OCI-LY1 (cell line): ENCODE measurements around the gene GRK2.

Experiments used
- H2AFZ ChIP-seq: fragments of 200-600 bp; sonication (generic), shearing (Covaris generic); 2 replicates; pipeline ENCODE4 v1.6.0; 2014; ENCODE audit warnings: antibody characterized with exemption, mild to moderate bottlenecking, low read length
- H3F3A ChIP-seq: fragments of 200-600 bp; sonication (generic), shearing (Covaris generic); 2 replicates; pipeline ENCODE4 v1.6.0; 2014; ENCODE audit warnings: mild to moderate bottlenecking, antibody characterized with exemption, low read length, moderate library complexity; ENCODE audit not compliant: insufficient read depth
- H3K27ac ChIP-seq: fragments of 200-600 bp; sonication (generic); 2 replicates; pipeline ENCODE4 v1.5.1; 2014; ENCODE audit warnings: low read length, mixed run types, mild to moderate bottlenecking, low read depth; ENCODE audit not compliant: poor library complexity, severe bottlenecking
- H3K27me3 ChIP-seq: fragments of 200-600 bp; sonication (generic); 2 replicates; pipeline ENCODE4 v1.6.0; 2014; ENCODE audit warnings: antibody characterized with exemption, mild to moderate bottlenecking, low read length, moderate library complexity; ENCODE audit not compliant: insufficient read depth
- H3K36me3 ChIP-seq: fragments of 200-600 bp; sonication (generic); 2 replicates; pipeline ENCODE4 v1.6.1; 2014; ENCODE audit warnings: mild to moderate bottlenecking, antibody characterized with exemption, low read length, moderate library complexity, mixed read lengths; ENCODE audit not compliant: insufficient read depth
- H3K4me1 ChIP-seq: fragments of 200-600 bp; sonication (generic); 2 replicates; pipeline ENCODE4 v1.5.1; 2014; ENCODE audit warnings: mild to moderate bottlenecking, low read length, moderate library complexity; ENCODE audit not compliant: insufficient read depth, severe bottlenecking
- H3K4me2 ChIP-seq: fragments of 200-600 bp; sonication (generic), shearing (Covaris generic); 2 replicates; pipeline ENCODE4 v1.6.1; 2014; ENCODE audit warnings: low read length
- H3K4me3 ChIP-seq: fragments of 200-600 bp; sonication (generic); 2 replicates; pipeline ENCODE4 v1.5.1; 2014; ENCODE audit warnings: low read length, low read depth, mild to moderate bottlenecking, mixed read lengths; ENCODE audit not compliant: poor library complexity, severe bottlenecking
- H3K79me2 ChIP-seq: fragments of 200-600 bp; shearing (Covaris generic); 2 replicates; pipeline ENCODE4 v1.6.1; 2016; ENCODE audit warnings: mixed run types, low read length, mixed read lengths; ENCODE audit not compliant: insufficient read depth
- H3K9ac ChIP-seq: fragments of 200-600 bp; sonication (generic), shearing (Covaris generic); 2 replicates; pipeline ENCODE4 v1.6.1; 2014; ENCODE audit warnings: mild to moderate bottlenecking, low read length, mixed read lengths
- H3K9me2 ChIP-seq: fragments of 200-600 bp; sonication (generic), shearing (Covaris generic); 2 replicates; pipeline ENCODE4 v1.6.1; 2014; ENCODE audit warnings: low read depth, mild to moderate bottlenecking, low read length, mixed read lengths
- H3K9me3 ChIP-seq: fragments of 200-600 bp; shearing (Covaris generic); 2 replicates; pipeline ENCODE4 v1.6.1; 2014; ENCODE audit warnings: low read length, mixed read lengths
- H4K20me1 ChIP-seq: fragments of 200-600 bp; sonication (generic), shearing (Covaris generic); 2 replicates; pipeline ENCODE4 v1.6.0; 2016; ENCODE audit warnings: mild to moderate bottlenecking, low read length; ENCODE audit not compliant: insufficient read depth
- EZH2 ChIP-seq: fragments of 200-600 bp; sonication (generic), shearing (Covaris generic); IDR thresholded peaks from 2 replicates; pipeline ENCODE4 v1.8.0; 2017; ENCODE audit warnings: borderline replicate concordance, mixed run types, mild to moderate bottlenecking, antibody characterized with exemption, low read length, moderate library complexity, mixed read lengths
- TF ChIP-seq, protein P1 (sequence below): fragments of 200-600 bp; sonication (generic), shearing (Covaris generic); IDR thresholded peaks from 2 replicates; pipeline ENCODE4 v1.5.1; 2017; ENCODE audit warnings: mild to moderate bottlenecking, antibody characterized with exemption, low read length, moderate library complexity, mixed read lengths

Gene GRK2

DNA sequence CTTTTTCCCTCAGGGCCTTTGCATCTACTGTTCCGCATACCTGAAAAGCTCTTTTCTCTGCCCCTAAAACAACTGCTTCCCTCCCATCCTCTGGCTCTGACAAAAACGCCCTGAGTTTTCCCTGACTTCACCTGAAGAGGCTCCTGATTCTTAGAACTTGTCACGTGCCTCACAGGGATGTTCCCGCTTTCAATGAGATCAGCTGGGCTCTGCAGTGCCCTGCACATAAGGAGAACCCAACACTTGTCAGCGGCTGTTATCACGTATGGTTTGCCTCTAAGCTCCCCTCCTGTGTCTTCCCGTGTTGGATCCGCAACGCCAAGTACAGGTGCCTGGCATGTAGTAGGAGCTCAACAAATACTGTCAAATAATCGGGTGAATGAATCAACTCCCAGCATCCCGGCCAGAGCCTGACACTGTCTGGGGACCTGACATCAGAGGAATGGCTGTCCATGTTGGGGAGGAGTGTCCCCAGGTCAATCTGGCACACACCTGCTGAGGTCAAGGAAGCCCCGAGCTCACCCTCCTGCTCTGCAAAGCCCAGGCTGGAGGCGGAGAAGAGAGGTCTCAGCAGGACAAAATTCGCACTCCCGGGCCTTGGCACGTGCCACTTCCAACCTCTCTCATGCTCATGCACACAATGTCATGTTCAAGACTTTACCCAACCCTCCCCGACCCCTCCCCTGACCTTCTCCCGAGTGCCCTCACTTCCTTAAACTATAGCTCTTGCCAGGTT lies 4.2 kb upstream of the GRK2 start:
- peak overlapping the region; percentile 22 for H3K4me3 ChIP-seq
- no peaks in the 10 kb centered on the region for H4K20me1 ChIP-seq
- H3K9me3 ChIP-seq, result no peaks in the 10 kb centered on the region
- H3K27ac ChIP-seq, result no peak overlapping the region
- H3F3A ChIP-seq, result no peaks in the 10 kb centered on the region
- no peaks in the 10 kb centered on the region for H3K9me2 ChIP-seq
- TF ChIP-seq, protein P1, sequence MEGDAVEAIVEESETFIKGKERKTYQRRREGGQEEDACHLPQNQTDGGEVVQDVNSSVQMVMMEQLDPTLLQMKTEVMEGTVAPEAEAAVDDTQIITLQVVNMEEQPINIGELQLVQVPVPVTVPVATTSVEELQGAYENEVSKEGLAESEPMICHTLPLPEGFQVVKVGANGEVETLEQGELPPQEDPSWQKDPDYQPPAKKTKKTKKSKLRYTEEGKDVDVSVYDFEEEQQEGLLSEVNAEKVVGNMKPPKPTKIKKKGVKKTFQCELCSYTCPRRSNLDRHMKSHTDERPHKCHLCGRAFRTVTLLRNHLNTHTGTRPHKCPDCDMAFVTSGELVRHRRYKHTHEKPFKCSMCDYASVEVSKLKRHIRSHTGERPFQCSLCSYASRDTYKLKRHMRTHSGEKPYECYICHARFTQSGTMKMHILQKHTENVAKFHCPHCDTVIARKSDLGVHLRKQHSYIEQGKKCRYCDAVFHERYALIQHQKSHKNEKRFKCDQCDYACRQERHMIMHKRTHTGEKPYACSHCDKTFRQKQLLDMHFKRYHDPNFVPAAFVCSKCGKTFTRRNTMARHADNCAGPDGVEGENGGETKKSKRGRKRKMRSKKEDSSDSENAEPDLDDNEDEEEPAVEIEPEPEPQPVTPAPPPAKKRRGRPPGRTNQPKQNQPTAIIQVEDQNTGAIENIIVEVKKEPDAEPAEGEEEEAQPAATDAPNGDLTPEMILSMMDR, result no peak
- TF ChIP-seq EZH2, result no peak
- no peak overlapping the region for H2AFZ ChIP-seq
- H3K79me2 ChIP-seq, result 0 out of 2 replicates have a peak, but pooled peaks cover 5% of the 10 kb centered on the region
- H3K9ac ChIP-seq, result no peak overlapping the region
- peak overlapping the region; percentile 34 for H3K4me2 ChIP-seq
- no peaks in the 10 kb centered on the region for H3K27me3 ChIP-seq
- H3K36me3 ChIP-seq, result peaks cover 2% of the 10 kb centered on the region; the same call in 1 of the 2 replicates
- H3K4me1 ChIP-seq, result peaks cover 19% of the 10 kb centered on the region

DNA sequence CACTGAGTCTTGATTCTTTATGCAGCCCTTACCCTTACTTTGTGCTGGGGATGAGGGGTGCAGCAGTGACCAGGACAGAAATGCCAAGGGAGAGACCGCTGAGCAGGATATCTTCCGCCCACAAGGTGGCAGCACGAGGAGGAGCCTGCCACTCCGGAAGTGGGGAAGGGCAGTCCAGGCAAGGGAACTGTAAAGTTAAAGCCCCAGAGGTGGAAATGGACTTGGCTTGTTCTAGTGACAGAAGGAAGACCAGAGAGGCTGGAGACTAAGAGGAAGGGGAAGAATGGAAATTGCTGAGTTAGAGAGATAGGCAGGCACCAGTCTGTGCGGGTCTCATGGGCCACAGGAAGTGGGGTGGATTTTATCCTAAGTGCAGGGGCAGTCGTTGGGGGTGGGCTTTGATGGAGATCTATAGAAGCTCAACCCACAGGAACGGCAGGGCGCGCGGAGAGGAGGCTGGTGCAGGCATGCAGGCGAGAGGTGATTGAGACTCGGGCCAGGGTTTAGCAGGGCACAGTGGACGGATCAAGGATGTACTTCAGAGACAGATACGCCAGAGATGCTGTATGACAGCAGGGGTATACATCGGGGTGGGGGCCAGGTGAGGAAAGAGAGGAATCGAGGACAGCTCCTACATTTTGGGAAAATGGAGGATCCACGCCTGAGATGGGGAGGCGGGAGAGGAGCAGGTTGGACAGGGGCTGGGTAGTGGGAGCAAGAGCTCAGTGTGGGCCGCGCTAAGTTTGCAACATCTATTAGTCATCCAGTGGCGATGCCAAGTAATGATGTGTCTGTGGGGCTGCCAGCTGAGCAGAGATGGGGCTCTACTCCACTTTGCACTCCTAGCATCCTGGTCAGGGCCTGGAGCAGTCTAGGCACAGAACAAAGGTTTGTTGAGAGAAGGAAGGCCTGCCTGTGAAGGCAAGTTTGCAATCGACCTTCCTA lies 3.3 kb upstream of the GRK2 start:
- peak overlapping the region; percentile 22 for H3K4me3 ChIP-seq
- TF ChIP-seq, protein P1, result peak; percentile 94
- no peak for TF ChIP-seq EZH2
- no peaks in the 10 kb centered on the region for H3K9me3 ChIP-seq
- H3K9ac ChIP-seq, result peak overlapping the region; percentile 13; the same call in 1 of the 2 replicates
- H3K36me3 ChIP-seq, result peaks cover 9% of the 10 kb centered on the region; the same call in 1 of the 2 replicates
- 0 out of 2 replicates have a peak, but pooled peaks cover 2% of the 10 kb centered on the region for H3F3A ChIP-seq
- no peaks in the 10 kb centered on the region for H4K20me1 ChIP-seq
- H3K27ac ChIP-seq, result no peak overlapping the region
- H3K4me1 ChIP-seq, result peaks cover 25% of the 10 kb centered on the region
- H3K27me3 ChIP-seq, result no peaks in the 10 kb centered on the region
- H3K9me2 ChIP-seq, result no peaks in the 10 kb centered on the region
- no peak overlapping the region for H2AFZ ChIP-seq
- H3K79me2 ChIP-seq, result 0 out of 2 replicates have a peak, but pooled peaks cover 9% of the 10 kb centered on the region
- peak overlapping the region; percentile 34 for H3K4me2 ChIP-seq

DNA sequence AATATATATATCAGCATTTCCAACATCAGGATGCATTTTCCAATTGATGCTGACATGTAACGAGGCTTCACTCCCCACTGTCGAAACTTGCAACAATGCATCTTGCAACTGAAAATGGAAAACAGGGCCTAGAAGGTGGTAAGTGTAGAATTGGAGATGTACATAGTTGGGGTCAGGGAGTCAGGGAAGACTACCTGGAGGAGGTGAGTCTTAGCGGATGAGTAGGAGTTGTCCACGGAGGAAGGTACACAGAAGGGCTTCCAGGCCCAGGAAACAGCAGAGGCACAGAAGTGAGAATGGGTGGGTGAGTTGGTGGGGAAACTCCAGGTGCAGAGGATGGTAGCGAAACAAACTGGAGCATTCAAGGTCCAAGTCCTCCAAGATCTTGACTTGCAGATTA lies 2.0 kb upstream of the GRK2 start:
- H3F3A ChIP-seq, result 0 out of 2 replicates have a peak, but pooled peaks cover 4% of the 10 kb centered on the region
- no peaks in the 10 kb centered on the region for H3K27me3 ChIP-seq
- H3K79me2 ChIP-seq, result peaks cover 19% of the 10 kb centered on the region
- no peaks in the 10 kb centered on the region for H3K9me3 ChIP-seq
- peaks cover 37% of the 10 kb centered on the region for H3K4me1 ChIP-seq
- H2AFZ ChIP-seq, result no peak overlapping the region
- H4K20me1 ChIP-seq, result no peaks in the 10 kb centered on the region
- H3K4me2 ChIP-seq, result no peak overlapping the region
- H3K9me2 ChIP-seq, result no peaks in the 10 kb centered on the region
- peaks cover 19% of the 10 kb centered on the region; the same call in 1 of the 2 replicates for H3K36me3 ChIP-seq
- no peak overlapping the region for H3K9ac ChIP-seq
- TF ChIP-seq, protein P1, result no peak
- no peak for TF ChIP-seq EZH2
- H3K27ac ChIP-seq, result no peak overlapping the region
- no peak overlapping the region for H3K4me3 ChIP-seq
